DMS79 treated with DMSO at 0.1 percent for 48 hours (cell line): ENCODE results near the gene SLC7A10.
"Not testable (repeated sequence)": the region's sequence is repeated elsewhere in the genome, so short reads cannot be mapped to it uniquely, and the experiment has no call there.

Experiments used
- DNase-seq: peaks from one replicate; lab custom pipeline; 2025; lab: John Stamatoyannopoulos, UW

Gene SLC7A10

GRCh38 chr19:33201886-33202545 is 23.6 kb downstream of the SLC7A10 start:
- no peak for DNase-seq

- DNase-seq, result no peak
These were observed 24.2 kb downstream of the SLC7A10 start for GRCh38 chr19:33201473-33201872.

- DNase-seq, result no peak
These were observed 26.0 kb downstream of the SLC7A10 start for GRCh38 chr19:33199441-33200265.

- DNase-seq, result no peak
These were observed 27.5 kb downstream of the SLC7A10 start for GRCh38 chr19:33198169-33198568.

GRCh38 chr19:33197591-33198000 is 28.1 kb downstream of the SLC7A10 start:
- DNase-seq, result no peak

- DNase-seq, result no peak
These were observed 29.0 kb downstream of the SLC7A10 start for GRCh38 chr19:33196446-33197193.

GRCh38 chr19:33195645-33196347 is 29.9 kb downstream of the SLC7A10 start:
- DNase-seq, result no peak

GRCh38 chr19:33194886-33195644 is 30.6 kb downstream of the SLC7A10 start:
- no peak for DNase-seq

GRCh38 chr19:33194532-33194885 is 31.1 kb downstream of the SLC7A10 start:
- DNase-seq, result no peak

- peak; percentile 31 for DNase-seq
These were observed 31.7 kb downstream of the SLC7A10 start, which contains the start of gene LRP3 for GRCh38 chr19:33193865-33194362. Gene LRP3 (plus strand): TSS chr19:33194330. CDS start chr19:33194786, 456 bp downstream.

- DNase-seq, result no peak
These were observed 32.3 kb downstream of the SLC7A10 start for GRCh38 chr19:33193269-33193864.

- no peak for DNase-seq
These were observed 33.6 kb downstream of the SLC7A10 start for GRCh38 chr19:33192010-33192409.

- DNase-seq, result no peak
These were observed 34.1 kb downstream of the SLC7A10 start for GRCh38 chr19:33191501-33191900.

GRCh38 chr19:33191092-33191491 is 34.6 kb downstream of the SLC7A10 start:
- DNase-seq, result not testable (repeated sequence)

- DNase-seq, result no peak
These were observed 36.2 kb downstream of the SLC7A10 start for GRCh38 chr19:33189453-33189852.

- peak; percentile 20 for DNase-seq
These were observed 38.5 kb downstream of the SLC7A10 start for GRCh38 chr19:33187183-33187540.

- DNase-seq, result no peak
These were observed 39.0 kb downstream of the SLC7A10 start for GRCh38 chr19:33186431-33187182.

GRCh38 chr19:33177417-33177979 is 48.2 kb downstream of the SLC7A10 start:
- no peak for DNase-seq

GRCh38 chr19:33176670-33177416 is 48.8 kb downstream of the SLC7A10 start:
- DNase-seq, result peak; percentile 97
